HG03175 (cell line): ENCODE measurements around the gene ADD2.

Experiments
- ATAC-seq: cut with Tn5 transposase; IDR thresholded peaks from one replicate; pipeline ENCODE4 v1.9.1; 2021; ENCODE audit warnings: mild to moderate bottlenecking, moderate library complexity; ENCODE audit not compliant: unreplicated experiment

Gene ADD2

GRCh38 chr2:70724366-70724765, 43.6 kb downstream of the ADD2 start:
- no peak for ATAC-seq

- no peak for ATAC-seq
Measured at GRCh38 chr2:70723286-70723885, 44.6 kb downstream of the ADD2 start.

- ATAC-seq = no peak
Measured at GRCh38 chr2:70720124-70720523, 47.9 kb downstream of the ADD2 start.

- ATAC-seq = no peak
Measured at GRCh38 chr2:70719231-70719630, 48.8 kb downstream of the ADD2 start.

GRCh38 chr2:70718736-70719135, 49.3 kb downstream of the ADD2 start:
- no peak for ATAC-seq

- ATAC-seq = no peak
Measured at GRCh38 chr2:70718241-70718640, 49.8 kb downstream of the ADD2 start.

- no peak for ATAC-seq
Measured at GRCh38 chr2:70717431-70718038, 50.5 kb downstream of the ADD2 start.

GRCh38 chr2:70716951-70717350, 51.0 kb downstream of the ADD2 start:
- ATAC-seq = no peak

GRCh38 chr2:70716131-70716743, 51.8 kb downstream of the ADD2 start:
- ATAC-seq = no peak

- ATAC-seq = no peak
Measured at GRCh38 chr2:70715071-70715985, 52.7 kb downstream of the ADD2 start.

- ATAC-seq = no peak
Measured at GRCh38 chr2:70714141-70714905, 53.7 kb downstream of the ADD2 start.

GRCh38 chr2:70712916-70713315, 55.1 kb downstream of the ADD2 start:
- ATAC-seq = no peak

GRCh38 chr2:70711191-70711590, 56.8 kb downstream of the ADD2 start:
- ATAC-seq = no peak

GRCh38 chr2:70710038-70710690, 57.8 kb downstream of the ADD2 start:
- ATAC-seq = no peak

- no peak for ATAC-seq
Measured at GRCh38 chr2:70709275-70710037, 58.5 kb downstream of the ADD2 start.

GRCh38 chr2:70708376-70709199, 59.4 kb downstream of the ADD2 start:
- no peak for ATAC-seq

- ATAC-seq = no peak
Measured at GRCh38 chr2:70707706-70708105, 60.3 kb downstream of the ADD2 start.

- ATAC-seq = no peak
Measured at GRCh38 chr2:70706026-70706795, 61.8 kb downstream of the ADD2 start.
